HG03571 (cell line): ENCODE data around the gene IFI35.
A peak's percentile ranks its signal among the peaks of the same experiment; 100 is the strongest.
"Not testable (repeated sequence)": the region's sequence is repeated elsewhere in the genome, so short reads cannot be mapped to it uniquely, and the experiment has no call there.

Source experiments
- ATAC-seq: cut with Tn5 transposase; IDR thresholded peaks from one replicate; pipeline ENCODE4 v1.9.1; 2021; ENCODE audit not compliant: unreplicated experiment

IFI35 gene

GRCh38 chr17:43006639-43007551 is at the start of gene IFI35:
Gene IFI35 (plus strand): TSS chr17:43006784. CDS start chr17:43006948, 164 bp downstream.
- ATAC-seq: no peak

- peak; percentile 75 for ATAC-seq
These were observed 42.2 kb upstream of the IFI35 start, which contains the start of gene AARSD1 for GRCh38 chr17:42964161-42964932. Gene AARSD1 (minus strand): TSS chr17:42964454. CDS start chr17:42964440, 14 bp downstream.

GRCh38 chr17:42967925-42968324 is 38.7 kb upstream of the IFI35 start:
- no peak for ATAC-seq

GRCh38 chr17:42969001-42969581 is 37.5 kb upstream of the IFI35 start:
- no peak for ATAC-seq

GRCh38 chr17:42971589-42971988 is 35.0 kb upstream of the IFI35 start:
- ATAC-seq: no peak

GRCh38 chr17:42973323-42973722 is 33.3 kb upstream of the IFI35 start:
- not testable (repeated sequence) for ATAC-seq

- no peak for ATAC-seq
These were observed 31.3 kb upstream of the IFI35 start for GRCh38 chr17:42975265-42975664.

GRCh38 chr17:42975701-42976100 is 30.9 kb upstream of the IFI35 start:
- not testable (repeated sequence) for ATAC-seq

GRCh38 chr17:42979511-42980273 is 26.9 kb upstream of the IFI35 start, which contains the start of gene PTGES3L:
Gene PTGES3L (minus strand): TSS chr17:42980080. CDS start chr17:42980053, 27 bp downstream.
- ATAC-seq: no peak

- ATAC-seq: no peak
These were observed 26.3 kb upstream of the IFI35 start, which contains the start of gene RUNDC1 for GRCh38 chr17:42980274-42980765. Gene RUNDC1 (plus strand): TSS chr17:42980565. CDS start chr17:42980577, 12 bp downstream.

GRCh38 chr17:42980766-42981397 is 25.7 kb upstream of the IFI35 start:
- ATAC-seq: no peak

- ATAC-seq: no peak
These were observed 24.3 kb upstream of the IFI35 start for GRCh38 chr17:42982266-42982665.

GRCh38 chr17:42985225-42985624 is 21.4 kb upstream of the IFI35 start:
- ATAC-seq: no peak

GRCh38 chr17:42989141-42989540 is 17.4 kb upstream of the IFI35 start:
- no peak for ATAC-seq

GRCh38 chr17:42989726-42990652 is 16.6 kb upstream of the IFI35 start:
- no peak for ATAC-seq

- no peak for ATAC-seq
These were observed 15.1 kb upstream of the IFI35 start for GRCh38 chr17:42991471-42991870.

- no peak for ATAC-seq
These were observed 13.7 kb upstream of the IFI35 start for GRCh38 chr17:42992872-42993271.

GRCh38 chr17:42993913-42994312 is 12.7 kb upstream of the IFI35 start:
- ATAC-seq: not testable (repeated sequence)
